NCI-H446 treated with DMSO at 0.1 percent for 48 hours (cell line): Measurements from ENCODE around the gene MSI2.

ENCODE experiments used
- DNase-seq: peaks from one replicate; lab custom pipeline; 2025; lab: John Stamatoyannopoulos, UW

Gene MSI2

DNA sequence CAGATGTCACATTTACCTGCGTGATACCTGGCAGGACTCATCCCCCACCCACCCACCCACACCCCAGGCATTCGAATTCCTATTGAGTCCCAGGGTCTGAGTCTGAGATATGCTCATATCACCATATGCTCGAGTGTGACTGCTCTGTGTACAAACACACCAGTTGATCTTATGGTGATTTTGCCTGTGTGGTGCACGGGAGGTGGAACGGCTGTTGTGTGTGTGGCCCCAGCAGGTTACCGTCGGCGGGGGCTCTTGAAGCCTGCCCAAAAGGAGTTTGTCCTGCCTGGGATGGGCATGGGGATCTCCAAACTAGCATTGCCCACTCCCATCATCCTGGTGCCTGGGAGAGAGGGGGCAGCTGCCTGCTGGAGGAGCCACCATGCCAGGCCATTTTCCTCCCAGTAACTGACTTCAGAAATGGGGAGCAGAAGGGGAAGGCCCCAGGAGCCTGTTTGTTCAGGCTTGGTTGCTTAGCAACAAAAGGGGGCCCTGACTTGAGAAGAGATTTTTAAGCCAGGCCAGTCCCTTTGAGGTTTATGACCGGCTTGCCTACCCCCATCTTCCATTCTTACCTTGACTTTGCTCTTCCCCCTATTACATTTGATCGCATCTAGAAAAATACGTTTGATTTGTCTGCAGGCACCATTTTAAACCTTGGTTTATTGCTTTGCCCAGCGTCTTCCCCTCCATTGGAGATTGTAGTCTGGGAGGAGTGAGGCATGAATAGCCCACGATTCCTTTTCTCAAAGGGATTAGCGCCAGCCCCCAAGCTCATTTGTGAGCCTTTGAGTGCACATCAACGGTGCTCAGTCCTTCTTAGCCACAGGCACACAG is 271.1 kb downstream of the MSI2 start:
- no peak for DNase-seq

DNA sequence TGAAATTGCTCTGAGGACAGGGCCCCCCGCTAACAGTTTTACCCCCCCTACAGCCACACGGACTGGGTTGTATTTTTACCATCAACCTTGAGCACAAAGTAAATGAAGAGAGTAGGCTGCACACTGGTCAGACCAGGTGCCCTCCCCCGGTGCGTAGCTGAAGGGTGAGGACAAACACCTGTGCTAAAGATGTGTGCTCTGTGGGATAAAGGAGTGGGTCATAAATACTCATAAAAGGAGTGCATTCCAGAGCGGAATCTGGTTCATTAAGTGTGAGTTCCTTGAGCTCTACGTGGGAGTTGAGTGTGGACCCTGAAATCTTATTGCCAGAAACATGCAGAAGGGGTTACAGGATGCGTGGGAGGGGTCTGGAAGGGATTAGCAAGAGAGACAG is 271.7 kb downstream of the MSI2 start:
- no peak for DNase-seq

DNA sequence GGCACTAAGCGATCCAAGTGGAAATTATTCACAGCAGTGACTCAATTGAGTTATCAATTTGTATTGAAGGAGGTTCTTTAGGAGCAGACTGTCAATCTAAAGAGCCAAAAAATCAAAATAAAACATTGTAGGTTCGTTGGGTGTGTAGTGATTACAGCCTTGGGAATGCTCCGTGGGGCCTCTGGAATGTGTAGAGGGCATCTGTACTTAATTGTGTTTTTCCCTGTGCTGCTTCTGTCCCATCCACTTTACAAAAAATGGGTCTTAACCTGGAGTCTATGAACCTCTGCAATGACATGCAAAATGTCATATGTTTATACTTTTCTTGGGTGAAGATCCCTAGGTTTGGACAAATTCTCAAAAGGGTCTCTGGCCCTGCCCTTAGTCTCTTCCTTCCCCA is 273.7 kb downstream of the MSI2 start:
- no peak for DNase-seq

DNA sequence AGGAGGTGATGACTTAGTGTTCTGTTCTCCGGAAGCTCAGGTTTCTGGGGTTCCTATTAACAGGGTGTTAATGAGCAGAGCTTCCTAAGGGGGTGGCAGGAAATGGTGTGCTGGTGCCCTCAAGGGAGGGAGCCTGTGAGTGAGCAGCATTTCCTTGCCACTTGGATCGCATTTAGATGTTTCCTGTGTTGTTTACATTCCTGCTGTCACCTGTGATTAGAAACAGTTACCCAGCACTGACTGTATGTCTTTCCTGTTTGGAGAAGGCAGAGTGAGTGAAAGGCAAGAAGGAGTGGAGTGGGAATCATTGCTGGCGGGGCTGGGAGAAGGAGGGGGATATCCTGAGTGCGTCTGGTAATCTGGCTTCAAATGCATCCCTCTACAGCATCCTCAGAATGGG is 274.2 kb downstream of the MSI2 start:
- no peak for DNase-seq

GRCh38 chr17:57531078-57531477 is 274.8 kb downstream of the MSI2 start:
- no peak for DNase-seq

GRCh38 chr17:57531648-57532504 is 275.6 kb downstream of the MSI2 start:
- DNase-seq = no peak

DNA sequence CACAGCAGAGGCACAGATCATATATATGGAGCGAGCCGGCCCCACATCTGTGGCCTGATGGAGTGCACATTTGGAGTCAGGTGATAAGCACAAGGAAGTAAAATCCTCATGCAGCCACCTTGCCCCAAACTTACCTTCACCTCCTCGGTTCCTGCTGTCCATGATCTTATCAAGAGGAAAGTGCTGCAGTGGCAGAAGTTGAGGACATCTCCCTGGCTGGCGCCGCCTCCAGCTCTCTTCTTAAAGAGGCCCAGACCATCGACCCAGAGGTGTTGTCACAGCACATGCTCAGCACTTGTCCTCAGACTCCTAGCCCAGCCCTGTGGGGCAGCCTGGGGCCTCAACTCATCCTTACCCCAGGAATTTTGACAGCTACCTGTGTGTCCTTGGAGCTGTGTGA is 276.2 kb downstream of the MSI2 start:
- DNase-seq = no peak

DNA sequence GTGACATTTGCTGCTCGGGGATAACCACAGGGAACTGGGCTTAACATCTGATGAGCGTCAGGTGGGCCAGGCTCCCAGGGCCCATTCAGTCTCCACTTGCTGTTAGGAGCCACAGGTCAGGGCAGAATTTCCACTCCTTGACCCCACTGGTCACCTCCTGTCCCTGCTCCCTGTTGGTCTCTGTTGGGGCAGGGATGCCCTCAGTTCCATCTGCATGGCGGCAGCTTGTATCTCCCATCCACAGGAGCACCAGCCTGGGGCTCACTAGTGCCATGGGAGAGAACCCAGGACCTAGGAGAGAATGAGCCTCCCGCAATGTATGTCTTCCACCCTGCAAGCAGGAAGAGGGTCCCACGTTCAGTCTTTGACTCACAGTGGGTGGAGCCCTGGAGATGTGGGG is 276.6 kb downstream of the MSI2 start:
- no peak for DNase-seq

DNA sequence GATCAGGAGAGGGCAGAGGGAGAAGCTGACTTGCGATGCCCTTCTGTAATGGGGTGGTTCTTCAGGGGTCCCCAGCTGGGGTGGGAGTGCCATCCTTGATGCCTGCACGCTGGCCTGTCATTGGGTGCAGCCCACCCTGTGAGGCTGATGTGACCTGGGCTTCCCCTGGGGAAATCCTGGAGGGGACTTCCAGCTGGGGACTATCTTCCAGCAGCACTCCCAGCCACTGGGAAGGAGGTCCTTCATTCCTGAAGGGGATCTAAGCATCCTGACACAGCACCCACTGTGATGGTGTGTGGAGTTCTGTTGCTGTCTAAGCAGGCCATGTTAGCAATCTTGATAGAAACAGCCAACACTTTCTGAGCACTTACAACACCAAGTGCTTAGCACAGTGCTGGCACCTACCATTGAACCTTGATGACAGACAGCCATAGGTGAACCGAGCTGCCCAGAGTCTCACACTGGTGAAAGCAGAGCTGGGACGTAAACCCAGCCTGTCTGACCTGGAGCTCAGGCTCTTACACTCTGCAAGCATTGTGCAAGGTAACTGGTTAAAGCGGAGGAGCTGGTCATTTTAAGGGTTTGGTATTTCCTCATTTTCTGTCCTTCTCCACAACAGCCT is 277.5 kb downstream of the MSI2 start:
- DNase-seq = no peak

DNA sequence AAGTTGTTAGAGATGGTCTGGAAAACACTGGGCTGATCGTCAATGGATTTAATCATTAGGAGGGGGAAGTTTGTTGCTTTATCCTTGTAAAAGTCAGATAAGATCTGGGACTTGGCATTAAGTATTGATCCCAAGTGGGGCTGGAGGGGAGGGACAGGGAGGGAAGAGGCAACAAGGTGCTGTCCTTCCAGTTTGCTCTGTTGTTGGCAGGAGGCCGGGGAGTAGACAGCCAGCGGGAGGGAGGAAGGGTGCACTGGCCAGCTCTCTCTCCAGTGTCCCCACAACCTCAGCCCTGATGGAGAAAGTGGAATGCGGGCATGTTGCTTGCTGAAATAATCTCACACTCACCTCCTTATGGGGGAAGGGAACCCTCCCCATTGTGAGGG is 278.5 kb downstream of the MSI2 start:
- DNase-seq = no peak

DNA sequence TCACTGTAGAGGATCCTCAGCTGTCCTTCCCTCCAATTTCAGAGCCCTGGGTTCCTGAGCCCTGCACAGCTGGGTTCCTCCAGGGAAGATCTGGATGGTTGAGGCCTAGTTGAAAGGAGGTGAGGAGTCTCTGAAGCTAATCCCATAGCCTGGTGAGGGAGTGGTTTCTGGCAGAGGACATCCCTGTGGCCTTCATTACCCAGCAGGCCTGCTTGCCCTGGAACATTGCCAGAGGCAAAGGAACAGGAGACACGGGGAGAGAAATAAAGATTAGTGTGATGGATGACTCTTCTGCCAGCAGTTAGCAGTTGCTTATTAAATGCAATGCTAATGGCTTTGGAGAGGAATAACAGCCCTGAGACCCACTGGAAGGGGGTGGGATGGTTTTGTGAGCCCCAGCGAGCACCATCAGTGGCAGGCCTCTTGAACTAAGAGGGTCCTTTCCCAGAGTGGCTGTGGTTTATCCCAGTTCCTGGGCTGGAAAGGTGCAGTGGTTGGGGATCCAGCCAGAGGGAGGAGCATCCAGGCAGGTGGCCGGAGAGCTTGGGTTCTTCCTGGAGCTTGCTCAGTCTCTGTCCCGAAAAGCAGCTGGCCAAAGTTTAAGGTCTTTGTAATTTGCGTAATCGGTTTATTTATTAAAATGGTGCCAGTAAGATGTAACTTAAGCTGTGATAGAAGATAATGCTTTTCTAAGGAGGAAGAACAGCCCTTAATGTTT is 279.1 kb downstream of the MSI2 start:
- peak; percentile 69 for DNase-seq

DNA sequence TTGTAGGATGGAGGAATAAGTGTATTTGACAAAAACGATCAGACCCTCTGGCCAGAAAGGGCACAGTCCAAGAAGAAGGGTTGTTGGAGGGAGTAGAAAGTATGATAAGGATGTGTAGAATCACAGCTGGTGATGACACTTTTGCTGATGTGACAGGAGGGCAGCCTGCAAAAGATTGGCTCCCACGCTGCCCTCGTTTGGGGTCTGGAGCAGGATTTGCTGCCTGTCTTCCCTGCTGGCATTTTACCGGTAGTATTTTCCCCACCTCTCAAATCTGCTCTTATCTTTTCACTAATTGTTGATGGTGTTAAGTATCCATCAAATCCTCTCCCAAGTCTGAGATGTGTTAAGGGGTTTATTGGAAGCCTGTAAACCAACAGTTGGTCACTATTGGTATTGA is 280.0 kb downstream of the MSI2 start:
- no peak for DNase-seq

DNA sequence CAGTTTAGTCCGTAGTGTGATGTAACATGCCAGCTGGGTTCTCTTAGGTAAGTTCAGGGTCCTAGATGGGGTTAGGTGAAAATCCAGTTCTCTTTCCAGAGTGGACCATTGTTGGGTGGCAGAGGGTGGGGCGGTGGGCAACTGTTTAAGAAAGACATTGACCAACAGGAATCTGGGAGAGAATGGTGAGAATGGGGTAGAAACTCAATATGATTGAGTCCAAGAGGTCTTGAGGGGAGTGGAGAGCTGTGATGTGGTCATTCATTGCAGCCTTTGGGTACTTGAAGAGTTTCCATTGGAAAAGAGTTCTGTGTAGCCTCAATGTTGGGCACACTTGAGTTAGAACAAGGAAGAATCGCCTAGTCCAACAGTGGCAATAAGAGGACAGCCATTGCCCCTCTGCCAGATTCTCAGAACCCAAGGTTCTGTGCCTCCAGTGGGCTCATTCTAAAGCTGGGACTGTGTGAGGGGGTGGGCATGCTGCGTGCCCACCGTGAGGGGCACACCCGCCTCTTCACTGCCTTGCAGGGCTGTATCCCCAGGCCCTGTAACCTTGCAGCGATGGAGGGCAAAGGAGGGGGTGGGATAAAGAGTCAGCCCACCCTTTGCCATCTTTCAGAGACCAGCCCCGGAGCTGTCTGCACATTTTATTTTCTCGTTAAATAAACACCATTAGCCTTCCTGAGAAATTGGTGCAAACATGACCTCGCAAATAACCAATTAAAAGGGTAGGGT is 280.6 kb downstream of the MSI2 start:
- no peak for DNase-seq

- DNase-seq = no peak
Measured at GRCh38 chr17:57537524-57538410, 281.4 kb downstream of the MSI2 start.

- DNase-seq = no peak
Measured at GRCh38 chr17:57538736-57539456, 282.6 kb downstream of the MSI2 start.

GRCh38 chr17:57539529-57540301 is 283.4 kb downstream of the MSI2 start:
- DNase-seq = no peak

- DNase-seq = no peak
Measured at GRCh38 chr17:57540596-57540995, 284.3 kb downstream of the MSI2 start.

- no peak for DNase-seq
Measured at GRCh38 chr17:57541049-57541448, 284.7 kb downstream of the MSI2 start.
